Measurements from ENCODE around the gene UQCR11. TPM values are rescaled to one million over a fixed set of nuclear protein-coding genes. Genes with fewer than 3 reads are reported as not detected.

The UQCR11 gene
- total RNA-seq, 1 donor from 2014 or later, result 61.0 TPM

DNA sequence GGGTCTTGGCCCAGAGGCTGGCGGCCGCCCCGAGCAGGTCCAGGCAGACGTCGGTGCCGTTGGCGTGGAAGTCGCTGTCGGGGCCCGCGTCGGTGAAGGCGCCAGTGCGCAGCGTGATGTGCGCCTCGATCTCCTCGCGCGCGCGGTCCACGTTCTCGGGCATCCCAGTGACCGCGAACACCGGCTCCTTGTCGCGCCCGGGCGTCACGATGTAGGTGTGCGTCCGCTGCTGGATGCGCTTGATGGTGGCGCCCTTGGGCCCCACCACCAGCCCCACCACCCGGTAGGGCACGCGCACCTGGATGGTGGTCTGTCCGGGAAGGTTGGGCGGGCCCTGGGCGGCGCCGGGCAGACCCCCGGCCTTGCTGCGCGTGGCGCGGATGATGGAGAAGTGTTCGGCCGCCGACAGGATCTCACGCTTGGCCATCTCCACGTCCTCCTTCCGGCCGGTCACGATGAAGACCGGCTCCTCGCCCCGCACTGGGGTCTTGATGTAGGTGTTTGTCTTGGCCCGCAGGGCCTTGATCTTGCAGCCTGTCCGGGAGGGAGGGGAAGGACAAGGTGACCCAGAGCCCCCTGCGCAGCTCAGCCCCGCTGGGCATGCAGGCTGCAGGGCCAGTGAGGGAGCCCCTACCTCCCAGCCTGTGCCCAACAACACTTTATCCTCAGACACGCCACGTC is 48.7 kb downstream of the UQCR11 start:
- H3K4me3 ChIP-seq, result no peak overlapping the region
- no peaks in the 10 kb centered on the region for H3K27me3 ChIP-seq
- intact Hi-C loops (cut with DNase I), result no loop called here
- no peak for DNase-seq (ENCODE audit: low spot score in 2 of 2)
- H3K9me3 ChIP-seq, result no peaks in the 10 kb centered on the region
- peaks cover 5 to 8% of the 10 kb centered on the region in 2 donors for H3K36me3 ChIP-seq
- no peaks in the 10 kb centered on the region for H3K4me1 ChIP-seq
- H3K27ac ChIP-seq, result no peak overlapping the region
- TF ChIP-seq, protein P1, sequence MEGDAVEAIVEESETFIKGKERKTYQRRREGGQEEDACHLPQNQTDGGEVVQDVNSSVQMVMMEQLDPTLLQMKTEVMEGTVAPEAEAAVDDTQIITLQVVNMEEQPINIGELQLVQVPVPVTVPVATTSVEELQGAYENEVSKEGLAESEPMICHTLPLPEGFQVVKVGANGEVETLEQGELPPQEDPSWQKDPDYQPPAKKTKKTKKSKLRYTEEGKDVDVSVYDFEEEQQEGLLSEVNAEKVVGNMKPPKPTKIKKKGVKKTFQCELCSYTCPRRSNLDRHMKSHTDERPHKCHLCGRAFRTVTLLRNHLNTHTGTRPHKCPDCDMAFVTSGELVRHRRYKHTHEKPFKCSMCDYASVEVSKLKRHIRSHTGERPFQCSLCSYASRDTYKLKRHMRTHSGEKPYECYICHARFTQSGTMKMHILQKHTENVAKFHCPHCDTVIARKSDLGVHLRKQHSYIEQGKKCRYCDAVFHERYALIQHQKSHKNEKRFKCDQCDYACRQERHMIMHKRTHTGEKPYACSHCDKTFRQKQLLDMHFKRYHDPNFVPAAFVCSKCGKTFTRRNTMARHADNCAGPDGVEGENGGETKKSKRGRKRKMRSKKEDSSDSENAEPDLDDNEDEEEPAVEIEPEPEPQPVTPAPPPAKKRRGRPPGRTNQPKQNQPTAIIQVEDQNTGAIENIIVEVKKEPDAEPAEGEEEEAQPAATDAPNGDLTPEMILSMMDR (IDR thresholded peaks at IDR 0.05), result no peak

DNA sequence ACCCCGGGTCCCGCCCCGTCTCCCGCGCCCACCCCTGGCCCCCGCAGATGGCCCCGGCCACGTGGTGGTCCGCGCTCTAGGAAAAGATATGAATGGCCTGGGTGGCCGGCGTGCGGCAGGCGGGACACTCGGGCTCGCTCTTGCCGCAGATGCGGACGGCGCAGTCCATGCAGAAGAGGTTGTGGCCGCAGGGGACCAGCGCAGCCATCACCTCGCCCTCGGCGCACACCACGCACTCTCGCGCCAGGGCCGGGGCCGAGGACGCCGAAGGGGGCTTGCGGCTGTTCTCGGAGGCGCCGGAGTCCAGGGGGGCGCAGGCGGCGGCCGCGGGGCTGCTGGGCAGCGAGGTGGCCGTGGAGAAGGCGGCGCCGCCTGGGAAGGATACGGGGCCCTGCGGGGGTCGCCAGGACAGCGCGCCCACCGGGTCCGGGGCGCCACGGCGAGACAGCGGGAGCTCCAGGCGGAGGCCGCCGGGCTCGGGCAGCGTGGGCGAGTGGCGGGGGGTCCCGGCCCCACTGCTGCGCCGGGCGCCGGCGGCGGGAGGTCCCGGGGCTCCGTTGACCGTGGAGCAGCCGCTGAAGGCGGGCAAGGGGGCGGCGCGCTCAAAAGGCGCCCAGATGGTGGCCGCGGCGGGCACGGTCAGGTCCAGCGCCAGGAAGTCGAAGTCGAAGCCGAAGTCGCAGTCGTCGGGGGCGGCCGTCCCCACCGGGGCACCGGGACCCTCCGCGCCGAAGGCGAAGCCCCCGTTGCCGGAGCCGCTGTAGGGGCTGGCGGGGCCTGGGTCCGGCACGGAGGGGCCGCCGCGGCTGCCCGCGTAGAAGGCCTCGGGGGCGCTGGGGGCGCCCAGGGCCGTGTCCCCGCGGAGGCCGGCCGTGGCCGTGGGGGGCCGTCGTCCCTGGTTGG is 49.5 kb downstream of the UQCR11 start:
- peaks cover 5 to 8% of the 10 kb centered on the region in 2 donors for H3K36me3 ChIP-seq
- H3K4me1 ChIP-seq, result no peaks in the 10 kb centered on the region
- H3K27me3 ChIP-seq, result no peaks in the 10 kb centered on the region
- no peak overlapping the region for H3K4me3 ChIP-seq
- H3K9me3 ChIP-seq, result no peaks in the 10 kb centered on the region
- no peak for DNase-seq (ENCODE audit: low spot score in 2 of 2)
- no peak overlapping the region for H3K27ac ChIP-seq
- intact Hi-C loops (cut with DNase I), result no loop called here
- TF ChIP-seq, protein P1 (IDR thresholded peaks at IDR 0.05), result no peak

DNA sequence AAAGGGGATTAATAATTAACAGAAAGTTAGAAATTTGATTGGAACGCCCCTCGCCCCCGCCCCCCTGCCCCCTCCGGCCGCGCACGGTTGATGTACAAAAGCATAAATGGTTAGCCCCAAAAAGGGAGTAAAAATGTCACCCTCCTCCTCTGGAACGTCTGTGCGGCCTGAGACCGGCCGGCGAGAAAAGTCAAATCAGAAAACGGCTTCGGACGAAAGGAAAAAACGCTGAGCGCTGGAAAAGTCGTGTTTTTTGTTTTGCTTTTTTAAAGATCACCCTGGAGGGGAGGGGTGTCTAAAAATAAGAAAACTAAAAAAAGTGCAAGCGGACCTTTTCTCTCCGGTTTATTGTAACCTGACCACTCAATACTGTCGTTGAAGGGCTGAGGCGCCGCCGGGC is 50.3 kb downstream of the UQCR11 start:
- Histone ChIP-seq H3K4me3 (no peak overlapping the region), H3K27ac (no peak overlapping the region), H3K27me3 (no peaks in the 10 kb centered on the region), H3K36me3 (peaks cover 5 to 8% of the 10 kb centered on the region in 2 donors), H3K9me3 (no peaks in the 10 kb centered on the region), H3K4me1 (no peaks in the 10 kb centered on the region)
- DNase-seq (ENCODE audit: low spot score in 2 of 2), result no peak
- intact Hi-C loops (cut with DNase I), result no loop called here
- TF ChIP-seq, protein P1 (IDR thresholded peaks at IDR 0.05), result no peak

DNA sequence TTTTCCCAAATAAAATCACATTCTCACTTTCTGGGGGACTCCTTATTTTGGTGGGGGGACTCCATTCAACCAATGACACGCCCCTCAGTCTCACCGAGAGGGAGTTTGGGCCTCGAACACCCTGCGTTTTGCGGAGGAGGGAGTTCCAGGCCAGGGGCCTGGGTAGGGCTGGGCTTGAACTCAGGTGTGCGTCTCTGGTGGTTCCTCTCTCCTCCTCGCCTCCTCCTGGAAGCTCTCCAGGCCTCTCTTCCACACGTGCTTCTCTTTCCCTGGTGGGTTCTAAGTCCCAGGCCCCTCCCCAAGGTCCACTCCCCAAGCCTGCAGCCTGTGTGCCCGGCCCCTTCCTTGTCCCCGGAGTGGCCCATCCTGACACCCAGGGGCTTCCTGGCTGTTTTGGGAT is 51.8 kb downstream of the UQCR11 start:
- Histone ChIP-seq H3K27me3 (no peaks in the 10 kb centered on the region), H3K9me3 (no peaks in the 10 kb centered on the region), H3K4me3 (no peak overlapping the region), H3K36me3 (peaks cover 5 to 8% of the 10 kb centered on the region in 2 donors), H3K4me1 (no peaks in the 10 kb centered on the region), H3K27ac (no peak overlapping the region)
- no peak for DNase-seq (ENCODE audit: low spot score in 2 of 2)
- TF ChIP-seq, protein P1 (IDR thresholded peaks at IDR 0.05), result no peak
- intact Hi-C loops (cut with DNase I), result no loop called here

DNA sequence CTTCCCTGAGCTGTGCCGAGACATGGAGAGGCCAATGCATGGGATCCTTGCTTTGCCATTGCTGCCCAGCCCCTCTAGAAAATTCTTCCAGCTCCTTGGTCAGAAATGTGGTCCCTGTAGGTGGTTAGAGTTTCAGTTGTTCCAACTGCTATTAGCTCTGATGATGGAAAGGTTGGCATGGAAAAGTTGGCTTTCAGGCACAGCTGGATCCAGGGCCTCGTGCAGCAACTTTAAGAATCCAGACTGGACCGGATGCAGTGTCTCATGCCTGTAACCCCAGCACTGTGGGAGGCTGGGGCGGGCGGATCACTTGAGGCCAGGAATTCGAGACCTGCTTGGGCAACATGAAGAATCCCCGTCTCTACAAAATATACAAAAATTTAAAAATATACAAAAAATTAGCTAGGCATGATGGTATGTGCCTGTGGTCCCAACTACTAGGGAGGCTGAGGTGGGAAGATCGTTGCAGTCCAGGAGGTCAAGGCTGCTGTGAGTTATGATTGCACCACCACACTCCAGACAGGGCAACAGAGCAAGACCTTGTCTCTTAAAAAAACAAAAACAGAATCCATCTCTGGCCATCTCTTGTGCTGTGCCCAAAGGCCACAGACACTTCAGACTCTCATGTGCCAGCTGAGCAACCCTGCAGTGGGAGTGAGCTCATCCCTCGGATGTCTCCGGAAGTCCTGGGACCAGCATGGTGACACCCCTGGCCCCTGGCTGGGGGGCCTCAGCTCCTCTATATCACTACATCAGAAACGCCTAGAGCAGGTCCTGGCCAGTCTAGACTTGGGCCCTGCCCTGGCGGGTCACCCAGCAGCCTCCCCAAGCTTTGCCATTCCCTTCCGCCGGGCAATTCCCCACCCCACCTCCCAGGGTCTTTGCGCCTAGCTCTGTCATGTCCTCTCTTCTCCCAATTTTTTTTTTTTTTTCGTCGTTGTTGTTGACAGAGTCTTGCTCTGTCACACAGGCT is 53.9 kb downstream of the UQCR11 start:
- H3K9me3 ChIP-seq, result no peaks in the 10 kb centered on the region
- no peak overlapping the region for H3K27ac ChIP-seq
- peaks cover 5 to 8% of the 10 kb centered on the region in 2 donors for H3K36me3 ChIP-seq
- DNase-seq (ENCODE audit: low spot score in 2 of 2), result no peak
- H3K27me3 ChIP-seq, result no peaks in the 10 kb centered on the region
- H3K4me3 ChIP-seq, result no peak overlapping the region
- TF ChIP-seq, protein P1 (IDR thresholded peaks at IDR 0.05), result no peak
- intact Hi-C loops (cut with DNase I), result no loop called here
- H3K4me1 ChIP-seq, result no peaks in the 10 kb centered on the region

All from ascending aorta (tissue), 2 donors.